Loucy (cell line): ENCODE measurements around the gene ACOT2.
"Not testable (repeated sequence)": the region's sequence is repeated elsewhere in the genome, so short reads cannot be mapped to it uniquely, and the experiment has no call there.

ENCODE experiments used
- H2AFZ ChIP-seq: fragments of 200-600 bp; sonication (generic); 2 replicates; pipeline ENCODE4 v1.6.0; 2016; ENCODE audit warnings: antibody characterized with exemption, mild to moderate bottlenecking, low read length, moderate library complexity
- H3F3A ChIP-seq: fragments of 200-600 bp; 2 replicates; pipeline ENCODE4 v1.6.0; 2016; ENCODE audit warnings: antibody characterized with exemption, low read depth, mild to moderate bottlenecking
- H3K27me3 ChIP-seq: fragments of 200-600 bp; sonication (generic); 2 replicates; pipeline ENCODE4 v1.6.1; 2014; ENCODE audit warnings: low read length, mild to moderate bottlenecking; ENCODE audit not compliant: insufficient read depth, poor library complexity, severe bottlenecking
- H3K36me3 ChIP-seq: fragments of 200-600 bp; sonication (generic); 2 replicates; pipeline ENCODE4 v1.6.1; 2016; ENCODE audit warnings: low read length; ENCODE audit not compliant: insufficient read depth
- H3K4me1 ChIP-seq: fragments of 200-600 bp; sonication (generic); 2 replicates; pipeline ENCODE4 v1.5.1; 2014; ENCODE audit warnings: low read length, mild to moderate bottlenecking; ENCODE audit not compliant: insufficient read depth, poor library complexity, severe bottlenecking
- H3K4me2 ChIP-seq: fragments of 200-600 bp; sonication (generic); 2 replicates; pipeline ENCODE4 v1.6.0; 2014; ENCODE audit warnings: antibody characterized with exemption, low read length, low read depth, mild to moderate bottlenecking; ENCODE audit not compliant: poor library complexity, severe bottlenecking
- H3K4me3 ChIP-seq: fragments of 200-600 bp; sonication (generic); 2 replicates; pipeline ENCODE4 v1.5.1; 2014; ENCODE audit warnings: low read length, mild to moderate bottlenecking, mixed read lengths; ENCODE audit not compliant: poor library complexity, severe bottlenecking
- H3K79me2 ChIP-seq: fragments of 200-600 bp; sonication (generic); 2 replicates; pipeline ENCODE4 v1.6.1; 2014; ENCODE audit warnings: low read length; ENCODE audit not compliant: insufficient read depth
- H3K9ac ChIP-seq: fragments of 200-600 bp; sonication (generic); 2 replicates; pipeline ENCODE4 v1.6.0; 2014; ENCODE audit warnings: mild to moderate bottlenecking, low read depth, low read length, moderate library complexity; ENCODE audit not compliant: poor library complexity, severe bottlenecking
- H3K9me2 ChIP-seq: fragments of 200-600 bp; sonication (generic); replicated peaks from 2 replicates; pipeline ENCODE4 v1.6.1; 2016; ENCODE audit warnings: low read depth, low read length, mixed read lengths
- H3K9me3 ChIP-seq: fragments of 200-600 bp; sonication (generic); 2 replicates; pipeline ENCODE4 v1.6.1; 2014; ENCODE audit warnings: mild to moderate bottlenecking, antibody characterized with exemption, low read length, low read depth; ENCODE audit not compliant: insufficient read depth
- H4K20me1 ChIP-seq: fragments of 200-600 bp; sonication (generic); 2 replicates; pipeline ENCODE4 v1.6.0; 2014; ENCODE audit warnings: antibody characterized with exemption, low read length, mild to moderate bottlenecking; ENCODE audit not compliant: insufficient read depth, poor library complexity, severe bottlenecking
- EZH2phosphoT487 ChIP-seq: fragments of 200-600 bp; IDR thresholded peaks from 2 replicates; pipeline ENCODE4 v1.6.1; 2018; ENCODE audit warnings: antibody characterized with exemption, mild to moderate bottlenecking, moderate library complexity, borderline replicate concordance
- TF ChIP-seq, protein P1 (sequence below): fragments of 200-600 bp; sonication (generic); conservative IDR thresholded peaks from 2 replicates; pipeline ENCODE4 v1.5.1; 2014; ENCODE audit warnings: mild to moderate bottlenecking, antibody characterized with exemption, low read length

ACOT2 gene

GRCh38 chr14:73553845-73554244 is 15.2 kb upstream of the ACOT2 start:
- Histone ChIP-seq H3K27me3 (no peaks in the 10 kb centered on the region), H3K9me3 (no peaks in the 10 kb centered on the region), H3K4me2 (no peak overlapping the region), H3F3A (no peaks in the 10 kb centered on the region), H4K20me1 (no peaks in the 10 kb centered on the region), H3K36me3 (no peaks in the 10 kb centered on the region), H3K4me3 (no peak overlapping the region), H2AFZ (no peak overlapping the region), H3K4me1 (no peaks in the 10 kb centered on the region), H3K79me2 (no peaks in the 10 kb centered on the region), H3K9ac (no peak overlapping the region), H3K9me2 (no peaks in the 10 kb centered on the region)
- TF ChIP-seq, protein P1, sequence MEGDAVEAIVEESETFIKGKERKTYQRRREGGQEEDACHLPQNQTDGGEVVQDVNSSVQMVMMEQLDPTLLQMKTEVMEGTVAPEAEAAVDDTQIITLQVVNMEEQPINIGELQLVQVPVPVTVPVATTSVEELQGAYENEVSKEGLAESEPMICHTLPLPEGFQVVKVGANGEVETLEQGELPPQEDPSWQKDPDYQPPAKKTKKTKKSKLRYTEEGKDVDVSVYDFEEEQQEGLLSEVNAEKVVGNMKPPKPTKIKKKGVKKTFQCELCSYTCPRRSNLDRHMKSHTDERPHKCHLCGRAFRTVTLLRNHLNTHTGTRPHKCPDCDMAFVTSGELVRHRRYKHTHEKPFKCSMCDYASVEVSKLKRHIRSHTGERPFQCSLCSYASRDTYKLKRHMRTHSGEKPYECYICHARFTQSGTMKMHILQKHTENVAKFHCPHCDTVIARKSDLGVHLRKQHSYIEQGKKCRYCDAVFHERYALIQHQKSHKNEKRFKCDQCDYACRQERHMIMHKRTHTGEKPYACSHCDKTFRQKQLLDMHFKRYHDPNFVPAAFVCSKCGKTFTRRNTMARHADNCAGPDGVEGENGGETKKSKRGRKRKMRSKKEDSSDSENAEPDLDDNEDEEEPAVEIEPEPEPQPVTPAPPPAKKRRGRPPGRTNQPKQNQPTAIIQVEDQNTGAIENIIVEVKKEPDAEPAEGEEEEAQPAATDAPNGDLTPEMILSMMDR, result no peak
- TF ChIP-seq EZH2phosphoT487, result no peak

DNA sequence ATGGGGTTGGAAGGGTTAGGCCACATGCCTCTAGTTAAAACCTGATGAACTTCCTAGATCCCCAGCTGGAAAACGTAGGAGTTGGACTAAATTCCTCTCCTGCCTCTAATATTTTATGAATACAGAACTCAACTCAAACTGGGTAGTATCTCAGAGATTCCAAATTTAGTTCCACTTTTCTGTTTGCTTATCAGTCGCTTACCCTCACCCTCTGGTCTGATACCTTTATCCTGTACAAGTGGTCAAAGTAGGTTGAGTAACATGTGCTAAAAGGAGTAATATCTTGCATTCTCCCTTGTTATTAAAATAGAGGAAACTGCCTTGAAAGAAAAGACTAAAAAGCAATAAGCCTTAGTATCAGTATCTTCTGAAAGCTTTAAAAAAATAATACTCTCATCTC is 11.8 kb upstream of the ACOT2 start:
- H3K9me3 ChIP-seq, H3K79me2 ChIP-seq, H4K20me1 ChIP-seq, H3K4me3 ChIP-seq, H3K36me3 ChIP-seq, H2AFZ ChIP-seq, H3K9me2 ChIP-seq, H3K27me3 ChIP-seq, H3K4me2 ChIP-seq, H3K9ac ChIP-seq, H3K4me1 ChIP-seq, H3F3A ChIP-seq: not testable (repeated sequence)

GRCh38 chr14:73558238-73558637 is 10.8 kb upstream of the ACOT2 start:
- not testable (repeated sequence) for H3K4me1 ChIP-seq, H3K9ac ChIP-seq, H3K36me3 ChIP-seq, H3K27me3 ChIP-seq, H2AFZ ChIP-seq, H3K9me2 ChIP-seq, H3K4me2 ChIP-seq, H4K20me1 ChIP-seq, H3F3A ChIP-seq, H3K4me3 ChIP-seq, H3K79me2 ChIP-seq, H3K9me3 ChIP-seq

DNA sequence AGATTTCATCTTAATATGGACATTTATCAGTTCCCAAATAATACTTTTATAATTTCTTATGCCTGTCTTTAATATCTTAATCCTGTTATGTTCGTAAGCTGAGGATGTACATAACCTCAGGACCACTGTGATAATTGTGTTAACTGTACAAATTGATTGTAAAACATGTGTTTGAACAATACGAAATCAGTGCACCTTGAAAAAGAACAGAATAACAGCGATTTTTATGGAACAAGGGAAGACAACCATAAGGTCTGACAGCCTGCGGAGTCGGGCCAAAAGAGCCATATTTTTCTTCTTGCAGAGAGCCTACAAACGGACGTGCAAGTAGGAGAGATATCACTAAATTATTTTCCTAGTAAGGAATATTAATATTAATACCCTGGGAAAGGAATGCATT is 6.8 kb upstream of the ACOT2 start:
- not testable (repeated sequence) for H3K4me1 ChIP-seq

GRCh38 chr14:73562696-73563095 is 6.3 kb upstream of the ACOT2 start:
- not testable (repeated sequence) for H3K4me1 ChIP-seq, H3K9me2 ChIP-seq, H3K4me3 ChIP-seq, H4K20me1 ChIP-seq, H2AFZ ChIP-seq, H3K4me2 ChIP-seq, H3K9me3 ChIP-seq, H3F3A ChIP-seq, H3K27me3 ChIP-seq, H3K36me3 ChIP-seq, H3K79me2 ChIP-seq, H3K9ac ChIP-seq

More for the DNA sequence above, 6.8 kb upstream of the ACOT2 start:
- not testable (repeated sequence) for H3K4me3 ChIP-seq, H3K79me2 ChIP-seq, H3F3A ChIP-seq, H3K36me3 ChIP-seq, H3K9me2 ChIP-seq, H4K20me1 ChIP-seq, H2AFZ ChIP-seq, H3K27me3 ChIP-seq, H3K9ac ChIP-seq, H3K4me2 ChIP-seq, H3K9me3 ChIP-seq

GRCh38 chr14:73566431-73566830 is 2.6 kb upstream of the ACOT2 start:
- H3K9me2 ChIP-seq, H4K20me1 ChIP-seq, H3K36me3 ChIP-seq, H3K4me3 ChIP-seq, H3K4me2 ChIP-seq, H3K9me3 ChIP-seq, H2AFZ ChIP-seq, H3F3A ChIP-seq, H3K9ac ChIP-seq, H3K27me3 ChIP-seq: not testable (repeated sequence)
- H3K79me2 ChIP-seq, result peaks cover 35% of the 10 kb centered on the region
- H3K4me1 ChIP-seq, result peaks cover 21% of the 10 kb centered on the region

GRCh38 chr14:73566935-73567334 is 2.1 kb upstream of the ACOT2 start:
- H3K27me3 ChIP-seq, H3K9me3 ChIP-seq, H4K20me1 ChIP-seq, H3K36me3 ChIP-seq, H3K9ac ChIP-seq, H3K9me2 ChIP-seq, H2AFZ ChIP-seq, H3F3A ChIP-seq: not testable (repeated sequence)
- H3K4me1 ChIP-seq, result peaks cover 24% of the 10 kb centered on the region
- peak overlapping the region; percentile 95 for H3K4me2 ChIP-seq
- peak overlapping the region; percentile 92 for H3K4me3 ChIP-seq
- peaks cover 39% of the 10 kb centered on the region for H3K79me2 ChIP-seq
